ENCODE results near the gene CMYA5. TPM values are rescaled to one million over a fixed set of nuclear protein-coding genes. Genes with fewer than 3 reads are reported as not detected.

Gene CMYA5
- total RNA-seq, 1 experiment from 2014 or later = 0.22 TPM

DNA sequence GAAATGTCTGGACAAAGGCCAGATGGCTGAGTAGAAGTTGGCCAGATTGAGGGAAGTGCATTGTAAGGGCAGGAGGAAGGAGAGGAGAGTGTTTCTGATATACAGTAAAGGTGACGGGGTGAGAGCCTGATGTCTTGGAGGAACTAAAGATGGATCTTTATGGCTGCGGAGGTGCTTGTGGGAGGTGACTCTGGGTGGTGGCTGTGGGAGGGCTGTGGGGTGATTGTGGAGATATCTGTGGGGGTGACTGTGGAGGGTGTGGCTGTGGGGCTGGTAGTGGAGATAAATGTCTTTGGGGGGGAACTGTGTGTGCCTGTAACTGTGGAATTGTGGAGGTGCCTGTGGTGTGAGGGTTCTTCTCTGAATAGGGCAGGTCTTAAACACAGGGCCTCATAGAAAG is 121.4 kb downstream of the CMYA5 start:
- Histone ChIP-seq H3K9me3 (ENCODE audit: control insufficient read depth in 1 of 2, insufficient read depth in 1 of 2, low read depth in 1 of 2, low read length in 2 of 2) (no peaks in the 10 kb centered on the region), H3K27ac (ENCODE audit: low read depth, low read length) (no peak overlapping the region), H3K4me3 (replicated peaks in 1 of 2; ENCODE audit: low read depth in 1 of 2, low read length in 2 of 2) (no peak overlapping the region), H3K79me2 (ENCODE audit: insufficient read depth, low read length) (no peaks in the 10 kb centered on the region), H3K27me3 (ENCODE audit: insufficient read depth, low read length) (no peaks in the 10 kb centered on the region), H3K4me2 (ENCODE audit: low read length) (no peak overlapping the region), H3K9me2 (ENCODE audit: insufficient read depth) (no peaks in the 10 kb centered on the region), H3K4me1 (ENCODE audit: control insufficient read depth in 1 of 2, insufficient read depth in 2 of 2, low read length in 2 of 2) (no peaks in the 10 kb centered on the region), H4K20me1 (ENCODE audit: insufficient read depth) (no peaks in the 10 kb centered on the region), H3K9ac (ENCODE audit: low read length) (no peak overlapping the region), H3K36me3 (ENCODE audit: control insufficient read depth in 1 of 2, insufficient read depth in 2 of 2, low read length in 2 of 2) (no peaks in the 10 kb centered on the region), H2AFZ (ENCODE audit: low read depth, low read length, poor library complexity, severe bottlenecking) (no peak overlapping the region)
- intact Hi-C loops (cut with micrococcal nuclease) = no loop called here
- DNase-seq (ENCODE audit: low read depth, low spot score) (no peak), ATAC-seq (no peak)
- ChIA-PET CTCF (no interaction called here), POLR2A (no interaction called here), RAD21 (ENCODE audit: low non-redundant PET in 1 of 2, low total read pairs in 2 of 2, uncharacterized antibody in 2 of 2, unreplicated experiment in 2 of 2) (no interaction called here)
- no TSS peak for BruUV-seq (replicated peaks)
- TF ChIP-seq, protein P1, sequence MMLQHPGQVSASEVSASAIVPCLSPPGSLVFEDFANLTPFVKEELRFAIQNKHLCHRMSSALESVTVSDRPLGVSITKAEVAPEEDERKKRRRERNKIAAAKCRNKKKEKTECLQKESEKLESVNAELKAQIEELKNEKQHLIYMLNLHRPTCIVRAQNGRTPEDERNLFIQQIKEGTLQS (IDR thresholded peaks at IDR 0.05) = no peak
- TF ChIP-seq EZH2 (IDR thresholded peaks at IDR 0.05) (no peak), SRF (IDR thresholded peaks at IDR 0.05; ENCODE audit: low read depth) (no peak), TCF7L2 (IDR thresholded peaks at IDR 0.05; ENCODE audit: borderline replicate concordance, extremely low read depth, insufficient read depth, insufficient read length) (no peak), ELF1 (IDR thresholded peaks at IDR 0.05; ENCODE audit: borderline replicate concordance, low read depth) (no peak), ZFX (IDR thresholded peaks at IDR 0.05) (no peak), REST (IDR thresholded peaks at IDR 0.05; ENCODE audit: low read depth) (no peak), JUND (IDR thresholded peaks at IDR 0.05) (no peak), SP1 (IDR thresholded peaks at IDR 0.05; ENCODE audit: low read depth) (no peak), EZH2phosphoT487 (IDR thresholded peaks at IDR 0.05; ENCODE audit: borderline replicate concordance) (no peak), MAX (IDR thresholded peaks at IDR 0.05) (no peak), POLR2AphosphoS5 (IDR thresholded peaks at IDR 0.05; ENCODE audit: low read depth, low read length) (no peak), YY1 (IDR thresholded peaks at IDR 0.05; ENCODE audit: extremely low read depth, insufficient replicate concordance, low read depth, low read length) (no peak)

Measured in HCT116 (cell line).